ENCODE measurements around the gene ELMO1.

Gene ELMO1

GRCh38 chr7:37323966-37324365 is 124.7 kb downstream of the ELMO1 start:
- H3K4me3 ChIP-seq = no peak overlapping the region
- H3K27ac ChIP-seq = no peak overlapping the region
- no peak for DNase-seq (ENCODE audit: low spot score)
- no peak for TF ChIP-seq CTCF (IDR thresholded peaks at IDR 0.05)

GRCh38 chr7:37322831-37323230 is 125.8 kb downstream of the ELMO1 start:
- Histone ChIP-seq H3K27ac (no peak overlapping the region), H3K4me3 (no peak overlapping the region)
- no peak for TF ChIP-seq CTCF (IDR thresholded peaks at IDR 0.05)
- DNase-seq (ENCODE audit: low spot score) = no peak

GRCh38 chr7:37320848-37321468 is 127.7 kb downstream of the ELMO1 start:
- Histone ChIP-seq H3K27ac (no peak overlapping the region), H3K4me3 (no peak overlapping the region)
- no peak for TF ChIP-seq CTCF (IDR thresholded peaks at IDR 0.05)
- no peak for DNase-seq (ENCODE audit: low spot score)

GRCh38 chr7:37320140-37320847 is 128.4 kb downstream of the ELMO1 start:
- DNase-seq (ENCODE audit: low spot score) = no peak
- no peak for TF ChIP-seq CTCF (IDR thresholded peaks at IDR 0.05)
- Histone ChIP-seq H3K4me3 (no peak overlapping the region), H3K27ac (no peak overlapping the region)

GRCh38 chr7:37318541-37318940 is 130.1 kb downstream of the ELMO1 start:
- H3K27ac ChIP-seq = no peak overlapping the region
- no peak overlapping the region for H3K4me3 ChIP-seq
- no peak for DNase-seq (ENCODE audit: low spot score)
- no peak for TF ChIP-seq CTCF (IDR thresholded peaks at IDR 0.05)

- no peak for DNase-seq (ENCODE audit: low spot score)
- Histone ChIP-seq H3K4me3 (no peak overlapping the region), H3K27ac (peak overlapping the region in 1 of 2 donors; percentile 43)
- no peak for TF ChIP-seq CTCF (IDR thresholded peaks at IDR 0.05)
These were observed 132.6 kb downstream of the ELMO1 start for GRCh38 chr7:37315772-37316715.
